ENCODE measurements around the gene PLOD2.

Gene PLOD2

DNA sequence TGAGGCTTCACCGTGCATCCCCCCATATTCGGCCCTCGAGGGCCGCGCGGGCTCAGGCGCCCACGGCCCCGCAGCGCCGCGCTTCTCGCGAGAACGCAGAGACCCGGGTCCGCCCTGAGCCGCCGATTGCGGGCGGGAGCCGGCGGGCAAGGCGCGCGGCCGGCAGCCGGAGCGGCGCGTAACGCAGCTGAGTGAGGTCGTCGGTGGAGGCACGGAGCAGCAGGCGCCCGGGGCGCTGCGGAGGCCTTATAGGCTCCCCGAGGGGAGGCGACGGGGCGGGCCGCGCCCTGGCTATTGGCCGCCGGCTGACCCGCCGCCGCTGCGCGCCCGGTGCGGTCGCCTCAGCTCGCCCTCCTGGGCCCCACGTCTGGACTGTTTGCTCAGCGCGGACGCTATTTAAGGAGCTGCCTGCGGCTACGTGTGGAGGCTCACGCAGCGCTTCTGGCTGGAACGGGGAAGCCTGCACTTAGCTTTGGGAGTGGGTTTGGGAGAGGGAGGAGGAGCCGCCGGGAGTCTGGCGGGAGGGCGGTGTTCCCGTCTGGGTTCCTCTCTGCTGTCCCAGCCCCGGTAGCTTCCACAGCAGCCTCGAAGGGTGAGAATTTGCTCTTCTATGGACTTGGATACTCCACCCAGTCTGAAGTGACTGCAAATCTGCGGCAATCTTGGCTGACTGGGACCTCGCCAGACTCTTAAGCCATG, at the start of gene PLOD2:
Gene PLOD2, minus strand, starts transcription at position 221 of the 699 bp plus-strand sequence. Its CDS starts 195 bp downstream, at position 26.
- peak; percentile 39 for DNase-seq

DNA sequence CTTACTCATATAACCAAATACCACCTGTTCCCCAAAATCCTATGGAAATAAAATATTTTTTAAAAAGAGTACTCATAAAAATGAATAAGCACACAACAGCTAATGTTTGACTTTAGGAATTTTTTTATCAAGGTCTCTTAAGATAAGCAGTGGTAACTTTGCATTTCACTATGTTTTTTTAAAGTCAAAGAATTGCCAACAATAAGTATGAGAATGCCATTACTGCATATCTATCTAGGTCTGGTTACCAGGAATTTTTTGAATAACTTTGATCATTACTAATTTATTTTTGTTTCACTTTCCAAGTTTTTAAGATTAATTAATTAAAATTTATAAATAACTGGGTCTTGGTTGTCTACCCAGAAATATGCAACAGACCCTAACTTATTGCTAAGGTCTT, 48.4 kb upstream of the PLOD2 start:
- DNase-seq, result no peak

DNA sequence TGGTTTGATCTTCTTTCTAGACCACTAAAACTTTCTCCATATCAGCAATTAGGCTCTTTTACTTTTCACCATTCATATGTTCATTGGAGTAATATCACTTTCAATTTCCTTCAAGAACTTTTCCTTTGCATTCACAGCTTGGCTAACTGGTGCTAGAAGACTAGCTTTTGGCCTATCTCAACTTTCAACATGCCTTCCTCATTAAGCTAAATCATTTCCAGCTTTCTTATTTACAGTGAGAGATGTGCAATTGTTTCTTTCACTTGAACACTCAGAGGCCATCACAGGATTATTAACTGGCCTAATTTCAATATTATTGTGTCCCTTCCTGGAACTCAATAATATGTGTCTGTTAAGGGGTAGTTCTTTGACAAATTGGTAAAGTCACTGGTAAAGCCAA, 42.8 kb upstream of the PLOD2 start:
- DNase-seq, result no peak

DNA sequence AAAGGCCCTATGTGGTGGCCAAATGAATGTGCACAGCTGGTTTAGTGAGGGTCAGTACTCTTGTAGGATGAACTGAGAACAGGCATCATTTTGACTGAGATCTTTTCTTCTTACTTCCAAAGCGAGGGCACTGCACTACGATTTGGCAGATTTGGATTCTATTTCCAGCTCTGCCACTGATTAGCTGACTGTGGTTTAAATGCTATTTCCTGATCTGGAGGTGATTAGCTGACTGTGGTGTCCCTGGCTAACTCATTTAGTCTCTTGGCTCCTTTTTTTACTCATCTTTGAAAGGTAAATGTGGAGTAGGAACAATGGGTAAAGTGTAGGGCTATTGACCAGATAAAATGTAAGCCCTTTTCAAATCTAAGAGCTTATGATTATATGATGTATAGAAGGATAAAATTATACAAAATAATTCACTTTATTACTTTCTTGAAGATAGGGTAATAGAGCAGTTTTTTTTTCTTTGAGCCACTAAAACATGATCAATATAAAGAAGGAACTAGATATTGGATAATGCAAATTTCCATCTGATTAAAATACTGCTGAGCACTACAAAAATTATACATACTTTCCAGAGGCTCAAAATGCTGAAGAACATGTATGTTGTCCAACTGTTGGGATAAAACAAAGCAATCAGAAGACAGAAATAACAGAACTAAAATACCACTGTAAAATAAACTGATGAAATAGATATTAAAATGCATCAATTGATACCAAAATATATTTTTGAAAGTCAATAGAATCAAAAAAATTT, 39.7 kb upstream of the PLOD2 start:
- DNase-seq, result no peak

- no peak for DNase-seq
Measured at GRCh38 chr3:146199762-146200161, 38.8 kb upstream of the PLOD2 start.

DNA sequence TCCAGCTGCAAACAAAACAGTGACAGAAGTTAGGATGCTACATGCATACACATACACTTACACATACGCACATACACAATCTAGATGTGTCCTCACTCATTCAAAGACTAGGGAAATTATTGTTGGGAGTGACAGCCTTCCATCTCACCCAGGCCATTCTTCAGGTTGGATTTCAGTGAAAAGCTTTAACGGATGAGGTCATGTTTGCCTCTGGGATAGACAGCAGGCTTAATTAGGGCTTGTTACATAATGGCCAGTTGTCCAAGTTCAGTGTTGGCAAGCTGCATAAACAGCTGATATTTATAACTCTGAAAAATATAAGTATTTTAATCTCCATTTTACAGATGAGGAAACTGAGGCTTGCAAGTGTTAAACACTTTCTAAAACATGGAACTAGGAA, 35.8 kb upstream of the PLOD2 start:
- no peak for DNase-seq

- DNase-seq, result no peak
Measured at GRCh38 chr3:146195605-146196004, 34.6 kb upstream of the PLOD2 start.

- DNase-seq, result no peak
Measured at GRCh38 chr3:146195030-146195429, 34.0 kb upstream of the PLOD2 start.

DNA sequence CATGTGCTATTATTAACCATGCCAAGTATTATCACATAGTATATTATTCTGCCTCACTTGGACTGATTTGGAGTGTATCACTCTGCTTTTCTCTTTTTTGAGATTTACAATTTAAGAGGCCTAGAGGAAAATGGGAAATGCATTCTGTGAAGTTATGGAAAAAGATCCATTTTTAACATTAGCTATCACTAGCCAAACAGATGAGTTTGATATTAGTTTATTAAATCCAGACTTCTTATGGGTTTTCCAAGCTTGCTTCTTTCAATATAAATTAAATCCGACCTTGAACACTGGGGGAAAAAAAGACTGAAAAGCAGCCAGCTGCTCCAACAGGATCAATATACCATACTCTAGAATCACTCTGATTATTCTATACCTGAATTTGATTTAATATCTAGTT, 30.1 kb upstream of the PLOD2 start:
- DNase-seq, result no peak

- no peak for DNase-seq
Measured at GRCh38 chr3:146189519-146190173, 28.7 kb upstream of the PLOD2 start.

GRCh38 chr3:146187334-146187950, 26.5 kb upstream of the PLOD2 start:
- no peak for DNase-seq

DNA sequence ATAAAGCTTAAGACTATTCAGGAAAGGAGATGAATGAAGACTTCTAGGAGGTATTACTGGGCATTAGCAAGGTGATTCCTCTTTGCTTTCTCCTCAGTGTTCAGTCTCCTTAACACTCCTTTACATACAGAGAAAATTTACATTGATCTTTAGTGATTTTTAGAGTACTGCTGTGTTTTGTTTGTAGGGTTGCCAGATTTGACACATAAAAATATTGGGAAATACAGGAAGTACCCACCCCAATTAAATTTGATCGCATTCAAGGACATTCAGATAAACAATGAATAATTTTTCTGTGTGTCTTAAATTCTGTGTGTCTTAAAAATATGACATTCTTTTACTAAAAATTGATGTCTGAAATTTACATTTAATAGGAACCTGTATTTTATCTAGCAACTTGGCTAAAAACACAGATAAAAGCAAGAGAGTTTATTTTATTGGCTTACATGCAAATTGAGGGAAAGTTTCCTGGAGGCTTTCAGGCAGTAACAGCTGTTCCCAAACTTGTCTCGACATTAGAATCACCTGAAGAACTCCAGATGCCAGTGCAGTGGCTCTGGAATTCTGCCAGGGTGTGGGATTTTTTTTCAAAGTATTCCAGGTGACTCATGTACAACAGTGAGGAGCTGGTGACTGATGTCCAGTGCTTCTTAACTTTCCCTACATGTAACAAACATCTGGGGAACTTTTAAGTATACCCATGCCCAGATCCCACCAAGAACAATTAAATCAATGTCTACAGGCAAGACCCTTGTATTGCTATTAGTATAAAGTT, 23.4 kb upstream of the PLOD2 start:
- no peak for DNase-seq

GRCh38 chr3:146181216-146181615, 20.2 kb upstream of the PLOD2 start:
- no peak for DNase-seq

DNA sequence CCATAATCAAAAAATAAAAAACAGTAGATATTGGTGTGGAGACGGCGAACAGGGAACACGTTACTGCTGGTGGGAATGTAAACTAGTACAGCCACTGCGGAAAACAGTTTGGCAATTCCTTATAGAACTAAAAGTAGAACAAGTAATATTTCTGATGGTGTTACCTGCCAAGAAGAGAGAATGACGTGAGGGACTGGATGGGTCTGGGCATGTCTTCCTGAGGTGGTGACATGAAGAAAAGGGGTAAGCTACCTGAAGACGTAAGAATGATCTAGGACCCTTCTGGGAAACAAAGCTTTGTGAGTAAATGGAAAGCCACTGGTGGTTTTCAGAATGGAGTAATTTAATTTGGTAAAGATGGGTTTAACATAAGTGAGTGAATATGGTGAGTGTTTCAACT, 19.4 kb upstream of the PLOD2 start:
- DNase-seq, result no peak

DNA sequence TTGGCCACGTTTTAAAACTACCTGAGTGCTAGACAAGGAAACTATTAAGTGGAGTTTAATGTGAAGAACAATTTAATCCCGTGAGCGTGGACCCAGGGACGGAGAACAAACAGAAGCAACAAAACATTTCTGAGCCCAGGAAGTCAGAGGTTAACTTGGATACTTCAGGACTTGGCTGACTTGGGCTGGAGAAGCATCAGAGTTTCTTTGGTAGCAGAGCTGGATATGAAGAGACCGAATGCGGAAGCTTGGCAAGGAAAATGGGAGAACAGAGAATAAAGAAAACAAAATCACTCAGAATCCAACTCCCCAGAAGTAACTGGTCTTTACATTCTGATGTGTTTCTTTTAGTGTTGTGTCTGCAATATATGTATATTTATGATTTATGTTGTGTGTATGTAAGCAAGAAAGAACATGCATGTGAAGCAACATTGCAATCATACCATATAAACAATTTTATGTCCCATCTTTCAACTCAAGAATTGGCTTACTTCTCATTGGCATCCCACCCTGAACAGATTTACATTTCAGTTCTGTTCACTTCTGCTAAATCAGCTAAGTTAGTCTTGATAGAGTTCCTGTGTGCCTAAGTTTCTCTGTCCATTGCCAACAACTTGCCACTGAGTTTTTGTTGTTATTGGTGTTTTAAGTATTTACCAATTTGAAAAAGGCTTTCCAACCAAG, 17.2 kb upstream of the PLOD2 start:
- DNase-seq, result no peak

GRCh38 chr3:146177519-146177918, 16.5 kb upstream of the PLOD2 start:
- DNase-seq, result no peak

DNA sequence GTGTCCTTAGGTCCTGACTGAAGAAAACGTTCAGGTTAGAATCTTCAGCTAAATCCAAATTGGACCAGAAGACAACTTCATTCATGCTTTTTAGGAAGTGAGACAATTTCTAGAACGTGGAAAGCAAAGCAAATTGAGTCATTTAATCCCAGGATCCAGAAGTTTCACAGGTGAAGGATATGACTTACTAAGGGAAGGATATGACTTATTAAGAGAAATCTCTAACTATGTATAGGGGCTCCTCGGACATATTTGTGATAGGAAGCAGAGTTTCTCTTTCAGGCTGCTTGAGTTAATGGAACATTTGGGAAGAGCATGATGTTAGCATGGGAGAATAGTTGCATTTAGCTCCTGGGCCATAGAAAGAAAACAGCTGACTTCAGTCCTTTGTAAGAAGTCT, 16.1 kb upstream of the PLOD2 start:
- no peak for DNase-seq

DNA sequence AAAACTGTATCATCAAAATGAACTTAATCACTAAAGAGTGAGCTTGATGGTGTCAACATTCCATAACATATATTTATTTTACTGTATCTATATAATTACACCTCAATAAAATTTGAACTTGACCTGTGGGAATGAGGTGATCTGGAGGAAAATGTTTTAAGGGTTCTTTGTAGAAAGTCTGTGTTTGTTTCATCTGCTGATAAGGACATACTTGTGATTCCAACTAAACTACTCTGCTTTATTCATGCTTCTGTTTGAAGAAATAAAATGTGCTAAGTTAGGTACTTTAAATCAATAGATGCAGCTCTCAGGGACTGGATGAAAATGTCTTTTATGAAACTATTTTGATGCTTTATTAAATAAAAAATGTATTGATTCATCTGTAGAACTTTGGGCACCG, 11.6 kb upstream of the PLOD2 start:
- DNase-seq, result no peak

- DNase-seq, result no peak
Measured at GRCh38 chr3:146170591-146170990, 9.6 kb upstream of the PLOD2 start.

- no peak for DNase-seq
Measured at GRCh38 chr3:146169891-146170290, 8.9 kb upstream of the PLOD2 start.

DNA sequence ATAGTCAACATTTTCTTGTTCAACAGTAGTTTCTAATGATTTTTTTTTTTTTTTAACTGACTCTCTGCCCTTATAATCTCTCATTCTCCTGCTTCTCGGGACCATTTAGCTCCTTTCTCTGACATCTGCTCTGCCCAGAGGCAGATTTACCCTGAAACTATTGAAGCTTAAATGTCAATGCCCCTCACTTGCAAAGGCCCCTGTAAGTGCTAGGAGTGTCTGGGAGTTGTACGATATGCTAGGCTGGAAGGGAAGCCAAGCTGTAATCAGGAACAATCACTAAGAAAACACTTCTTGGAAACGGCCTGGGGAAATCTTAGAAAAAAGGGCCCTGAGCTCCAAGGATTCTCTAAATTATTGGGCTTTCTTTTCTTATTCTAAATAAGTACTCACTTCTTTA, 5.8 kb upstream of the PLOD2 start:
- DNase-seq, result no peak

DNA sequence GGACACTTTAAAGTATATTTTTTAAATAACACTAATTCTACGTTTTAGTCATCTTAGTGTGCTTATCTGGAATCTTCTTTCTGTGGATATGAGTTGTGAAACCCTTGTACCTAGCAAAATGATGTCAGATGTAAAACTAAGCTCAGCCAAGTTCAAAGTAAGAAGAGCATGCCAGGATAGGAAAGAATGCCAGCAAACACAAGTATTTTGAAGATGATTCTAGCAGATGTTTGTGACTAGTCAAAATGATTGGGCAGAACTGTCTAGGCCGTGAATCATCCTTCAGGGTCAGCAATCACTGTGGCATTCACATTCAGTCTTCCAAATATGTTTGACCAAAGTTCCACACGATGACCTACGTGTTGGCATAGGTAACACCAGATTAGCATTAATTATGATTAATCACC, 5.4 kb upstream of the PLOD2 start:
- DNase-seq, result no peak

Data from cortex of kidney (tissue), 1 donor.